OCI-LY3 (cell line): Measurements from ENCODE around the gene CCND3.

Experiments
- H2AFZ ChIP-seq: fragments of 200-600, 300-600 bp; shearing (Covaris generic); 2 replicates; pipeline ENCODE4 v1.6.0; 2014; ENCODE audit warnings: antibody characterized with exemption, low read depth, low read length
- H3K27ac ChIP-seq: fragments of 200-600, 300-600 bp; sonication (generic); 2 replicates; pipeline ENCODE4 v1.5.1; 2014; ENCODE audit warnings: mild to moderate bottlenecking, low read length, moderate library complexity, mixed read lengths
- H3K27me3 ChIP-seq: fragments of 200-600, 300-600 bp; sonication (generic); 2 replicates; pipeline ENCODE4 v1.6.1; 2014; ENCODE audit warnings: low read depth, low read length, mixed read lengths
- H3K36me3 ChIP-seq: fragments of 200-600, 300-600 bp; sonication (generic); replicated peaks from 2 replicates; pipeline ENCODE3; 2014; ENCODE audit warnings: low read depth, low read length, mixed read lengths
- H3K4me1 ChIP-seq: fragments of 300-600, 200-600 bp; sonication (generic); 2 replicates; pipeline ENCODE4 v1.6.1; 2014; ENCODE audit warnings: low read length, mixed read lengths
- H3K4me2 ChIP-seq: fragments of 200-600, 300-600 bp; sonication (generic); 2 replicates; pipeline ENCODE4 v1.6.1; 2014; ENCODE audit warnings: low read length, mixed read lengths
- H3K4me3 ChIP-seq: fragments of 300-600, 200-600 bp; sonication (generic); 2 replicates; pipeline ENCODE4 v1.5.1; 2014; ENCODE audit warnings: antibody characterized with exemption, mild to moderate bottlenecking, low read length, moderate library complexity
- H3K79me2 ChIP-seq: fragments of 300-600, 200-600 bp; shearing (Covaris generic); 2 replicates; pipeline ENCODE4 v1.6.1; 2014; ENCODE audit warnings: mild to moderate bottlenecking, low read length, mixed read lengths
- H3K9ac ChIP-seq: fragments of 300-600, 200-600 bp; shearing (Covaris generic); 2 replicates; pipeline ENCODE4 v1.6.0; 2014; ENCODE audit warnings: mild to moderate bottlenecking, low read length, moderate library complexity
- H3K9me3 ChIP-seq: fragments of 200-600, 300-600 bp; shearing (Covaris generic); 2 replicates; pipeline ENCODE4 v1.6.1; 2014; ENCODE audit warnings: low read length, mixed read lengths; ENCODE audit not compliant: insufficient read depth
- H4K20me1 ChIP-seq: fragments of 200-600, 300-600 bp; sonication (generic); 2 replicates; pipeline ENCODE4 v1.6.1; 2016; ENCODE audit warnings: low read length, mixed read lengths; ENCODE audit not compliant: insufficient read depth
- CTCF ChIP-seq: fragments of 200-600, 300-600 bp; sonication (generic); IDR thresholded peaks from 2 replicates; pipeline ENCODE4 v1.5.1; 2014; ENCODE audit warnings: antibody characterized with exemption, low read length, low read depth
- EZH2phosphoT487 ChIP-seq: fragments of 200-600 bp; shearing (Covaris generic); IDR thresholded peaks from 2 replicates; pipeline ENCODE4 v1.6.1; 2018; ENCODE audit warnings: antibody characterized with exemption, mixed run types, low read depth

Gene CCND3

GRCh38 chr6:41958022-41958856 lies 16.6 kb upstream of the CCND3 start:
- Histone ChIP-seq H3K9me3 (no peaks in the 10 kb centered on the region), H3K4me1 (peaks cover 9% of the 10 kb centered on the region), H3K36me3 (no peaks in the 10 kb centered on the region), H3K4me3 (no peak overlapping the region), H2AFZ (no peak overlapping the region), H3K4me2 (no peak overlapping the region), H4K20me1 (no peaks in the 10 kb centered on the region), H3K27me3 (no peaks in the 10 kb centered on the region), H3K79me2 (no peaks in the 10 kb centered on the region), H3K9ac (no peak overlapping the region), H3K27ac (0 out of 2 replicates have a peak overlapping the region, but pooled peaks have one; percentile 2)
- TF ChIP-seq EZH2phosphoT487: no peak
- no peak for TF ChIP-seq CTCF

GRCh38 chr6:41957117-41957516 lies 15.5 kb upstream of the CCND3 start:
- no peak overlapping the region for H3K4me3 ChIP-seq
- no peaks in the 10 kb centered on the region for H4K20me1 ChIP-seq
- H3K9me3 ChIP-seq: no peaks in the 10 kb centered on the region
- H3K27me3 ChIP-seq: no peaks in the 10 kb centered on the region
- H2AFZ ChIP-seq: no peak overlapping the region
- no peaks in the 10 kb centered on the region for H3K79me2 ChIP-seq
- H3K4me2 ChIP-seq: no peak overlapping the region
- no peak for TF ChIP-seq EZH2phosphoT487
- no peak for TF ChIP-seq CTCF
- no peak overlapping the region for H3K9ac ChIP-seq
- H3K27ac ChIP-seq: no peak overlapping the region
- H3K4me1 ChIP-seq: peaks cover 9% of the 10 kb centered on the region
- no peaks in the 10 kb centered on the region for H3K36me3 ChIP-seq

GRCh38 chr6:41955412-41955811 lies 13.8 kb upstream of the CCND3 start:
- Histone ChIP-seq H3K9me3 (no peaks in the 10 kb centered on the region), H3K4me2 (no peak overlapping the region), H3K27ac (no peak overlapping the region), H3K9ac (no peak overlapping the region), H3K4me3 (no peak overlapping the region), H2AFZ (no peak overlapping the region), H4K20me1 (no peaks in the 10 kb centered on the region), H3K36me3 (no peaks in the 10 kb centered on the region), H3K27me3 (no peaks in the 10 kb centered on the region), H3K79me2 (no peaks in the 10 kb centered on the region), H3K4me1 (peaks cover 9% of the 10 kb centered on the region)
- no peak for TF ChIP-seq CTCF
- TF ChIP-seq EZH2phosphoT487: no peak

GRCh38 chr6:41954668-41955067 lies 13.1 kb upstream of the CCND3 start:
- Histone ChIP-seq H3K4me3 (no peak overlapping the region), H2AFZ (no peak overlapping the region), H3K4me2 (no peak overlapping the region), H3K27ac (no peak overlapping the region), H3K27me3 (no peaks in the 10 kb centered on the region), H3K79me2 (no peaks in the 10 kb centered on the region), H4K20me1 (no peaks in the 10 kb centered on the region), H3K9me3 (no peaks in the 10 kb centered on the region), H3K9ac (no peak overlapping the region), H3K36me3 (no peaks in the 10 kb centered on the region), H3K4me1 (peaks cover 9% of the 10 kb centered on the region)
- TF ChIP-seq EZH2phosphoT487: no peak
- no peak for TF ChIP-seq CTCF
